Spleen (tissue), 7 donors: ENCODE measurements around the gene SERPINB2.

Experiments used
- CTCF ChIP-seq, 11 experiments: fragments of 200-600 bp in 7 of 11; fragments of 450-650 bp in 4 of 11; sonication (generic) in 4 of 11; IDR thresholded peaks in 8 of 11; conservative IDR thresholded peaks in 3 of 11; 1 replicate in 7 of 11; 2 replicates in 4 of 11; pipeline versions ENCODE4 v1.4.0 to v1.8.0; 2016 to 2021; ENCODE audit warnings: antibody characterized with exemption in 11 of 11, inconsistent platforms in 4 of 11, mild to moderate bottlenecking in 1 of 11
- POLR2A ChIP-seq, 3 donors: fragments of 450-650 bp; IDR thresholded peaks; one replicate each; pipeline ENCODE4 v1.5.1; 2017; ENCODE audit warnings: antibody characterized with exemption in 3 of 3, mild to moderate bottlenecking in 1 of 3
- donor health status: DM: no; HTN: no; CAD: no; lungs with moderate emphysema.
- donor health status: DM: no; HTN: no; CAD: no.
- donor health status: DM: no; HTN: no; CAD: no.

GRCh38 chr18:63947051-63947790, 59.7 kb downstream of the SERPINB2 start:
- TF ChIP-seq POLR2A (IDR thresholded peaks at IDR 0.05): no peak
- TF ChIP-seq CTCF (IDR thresholded peaks at IDR 0.05 in 8 of 11, conservative IDR thresholded peaks at IDR 0.05 in 3 of 11): no peak
